Natural killer cell (primary cell): ENCODE measurements around the gene COTL1. TPM values are rescaled to one million over a fixed set of nuclear protein-coding genes. Genes with fewer than 3 reads are reported as not detected.

Source experiments
- ATAC-seq, 3 donors: fragments of 150-1000 bp in 2 of 3; fragments of 200-7000 bp in 1 of 3; cut with Tn5 transposase; 1 replicate in 1 of 3; 2 replicates in 2 of 3; pipeline ENCODE4 v1.10.0; 2021; ENCODE audit warnings: mild to moderate bottlenecking in 2 of 3, moderate library complexity in 2 of 3
- DNase-seq, 2 donors: peaks; one replicate each; pipeline versions ENCODE4 v3.0.0 to v3.0.0-alpha.2; 2013 to 2021; ENCODE audit warnings: mixed read lengths in 1 of 2
- H3K27ac ChIP-seq: one replicate; pipeline ENCODE4 v1.5.1; 2013; ENCODE audit warnings: mild to moderate bottlenecking, low read length
- H3K27me3 ChIP-seq: one replicate; pipeline ENCODE4 v1.6.1; 2013; ENCODE audit warnings: low read length; ENCODE audit not compliant: control insufficient read depth, insufficient read depth
- H3K36me3 ChIP-seq: one replicate; pipeline ENCODE4 v1.6.1; 2013; ENCODE audit warnings: low read length; ENCODE audit not compliant: control insufficient read depth, insufficient read depth
- H3K4me1 ChIP-seq: one replicate; pipeline ENCODE4 v1.6.1; 2013; ENCODE audit warnings: low read length; ENCODE audit not compliant: control insufficient read depth, insufficient read depth
- H3K4me3 ChIP-seq: one replicate; pipeline ENCODE4 v1.5.1; 2013; ENCODE audit warnings: low read length
- H3K9me3 ChIP-seq: one replicate; pipeline ENCODE4 v1.6.1; 2013; ENCODE audit warnings: low read length; ENCODE audit not compliant: control insufficient read depth, insufficient read depth
- H3K27ac Mint-ChIP-seq, 2 donors: one replicate each; pipeline ENCODE4 v1.8.0; 2022; ENCODE audit warnings: mild to moderate bottlenecking in 2 of 2, mixed read lengths in 2 of 2, moderate library complexity in 1 of 2
- H3K27me3 Mint-ChIP-seq, 2 donors: one replicate each; pipeline ENCODE4 v1.8.0; 2022; ENCODE audit warnings: low read depth in 2 of 2, mixed read lengths in 2 of 2
- H3K36me3 Mint-ChIP-seq: one replicate; pipeline ENCODE4 v1.8.0; 2022; ENCODE audit warnings: mixed read lengths
- H3K4me1 Mint-ChIP-seq, 2 donors: one replicate each; pipeline ENCODE4 v1.8.0; 2022; ENCODE audit warnings: mixed read lengths in 2 of 2
- H3K4me3 Mint-ChIP-seq: one replicate; pipeline ENCODE4 v1.8.0; 2022; ENCODE audit warnings: mild to moderate bottlenecking, moderate library complexity, mixed read lengths
- H3K9me3 Mint-ChIP-seq, 2 donors: one replicate each; pipeline ENCODE4 v1.8.0; 2022; ENCODE audit warnings: mixed read lengths in 2 of 2
- CTCF ChIP-seq: fragments of 200-600 bp; IDR thresholded peaks from one replicate; pipeline ENCODE4 v1.8.0; 2022; ENCODE audit warnings: antibody characterized with exemption
- WGBS: methylation state at CpG from one replicate; pipeline ENCODE4 v1.1.7; 2013; ENCODE audit warnings: missing lambda C conversion rate; ENCODE audit not compliant: insufficient coverage; 5-methylcytosine and 5-hydroxymethylcytosine counted together
- intact Hi-C: fragments of 100-400 bp; cut with micrococcal nuclease; formaldehyde crosslinking; loops from one replicate; pipeline ENCODE4 v1.14.2; 2022
- total RNA-seq, 4 donors: library from RNA; stranded (reverse); fragments of 120-200 nt in 1 of 4; gene quantifications; one replicate each; pipeline versions ENCODE4 v1.2.3 to v1.2.4, GENCODE V29; 2013 to 2022

COTL1 gene
- total RNA-seq, 3 donors from 2014 or later (not counting 1 experiment from before 2014, with no cell fraction given), result 43.7 to 187 (median 116) TPM

- no peak overlapping the region for H3K4me3 Mint-ChIP-seq
- peaks cover 8 to 14% of the 10 kb centered on the region in 2 donors for H3K27me3 Mint-ChIP-seq
- DNase-seq, result no peak
- 82% methylated on average over 12 of the region's 12 CpGs for WGBS
- intact Hi-C loops, result no loop called here
- H3K9me3 Mint-ChIP-seq, result no peaks in the 10 kb centered on the region
- no peak overlapping the region for H3K4me3 ChIP-seq
- no peaks in the 10 kb centered on the region for H3K9me3 ChIP-seq
- no peaks in the 10 kb centered on the region for H3K27me3 ChIP-seq
- no peaks in the 10 kb centered on the region for H3K36me3 Mint-ChIP-seq
- no peak overlapping the region for H3K27ac Mint-ChIP-seq
- no peak for ATAC-seq
- TF ChIP-seq CTCF, result no peak
- no peaks in the 10 kb centered on the region for H3K4me1 Mint-ChIP-seq
- no peak overlapping the region for H3K27ac ChIP-seq
- no peaks in the 10 kb centered on the region for H3K36me3 ChIP-seq
- H3K4me1 ChIP-seq, result peaks cover 21% of the 10 kb centered on the region
These were observed 70.3 kb downstream of the COTL1 start for GRCh38 chr16:84547546-84548061.

GRCh38 chr16:84546669-84547545, 71.0 kb downstream of the COTL1 start:
- intact Hi-C loops, result no loop called here
- no peaks in the 10 kb centered on the region for H3K36me3 ChIP-seq
- Mint-ChIP-seq H3K9me3 (no peaks in the 10 kb centered on the region), H3K4me3 (no peak overlapping the region), H3K36me3 (no peaks in the 10 kb centered on the region), H3K27ac (no peak overlapping the region), H3K4me1 (no peaks in the 10 kb centered on the region), H3K27me3 (peaks cover 8 to 14% of the 10 kb centered on the region in 2 donors)
- H3K4me3 ChIP-seq, result no peak overlapping the region
- ATAC-seq (no peak), DNase-seq (no peak)
- TF ChIP-seq CTCF, result no peak
- no peak overlapping the region for H3K27ac ChIP-seq
- no peaks in the 10 kb centered on the region for H3K9me3 ChIP-seq
- H3K27me3 ChIP-seq, result no peaks in the 10 kb centered on the region
- WGBS, result 87% methylated on average over 22 of the region's 22 CpGs
- peaks cover 16% of the 10 kb centered on the region for H3K4me1 ChIP-seq

- no peaks in the 10 kb centered on the region for H3K36me3 Mint-ChIP-seq
- ATAC-seq (no peak), DNase-seq (no peak)
- no peak overlapping the region for H3K4me3 Mint-ChIP-seq
- intact Hi-C loops, result no loop called here
- 77% methylated on average over 12 of the region's 12 CpGs for WGBS
- Histone ChIP-seq H3K4me1 (peaks cover 13% of the 10 kb centered on the region), H3K27me3 (no peaks in the 10 kb centered on the region), H3K9me3 (no peaks in the 10 kb centered on the region), H3K27ac (no peak overlapping the region), H3K4me3 (no peak overlapping the region), H3K36me3 (no peaks in the 10 kb centered on the region)
- no peaks in the 10 kb centered on the region for H3K9me3 Mint-ChIP-seq
- no peaks in the 10 kb centered on the region for H3K4me1 Mint-ChIP-seq
- no peak for TF ChIP-seq CTCF
- H3K27me3 Mint-ChIP-seq, result peaks cover 8 to 14% of the 10 kb centered on the region in 2 donors
- H3K27ac Mint-ChIP-seq, result no peak overlapping the region
These were observed 72.7 kb downstream of the COTL1 start for GRCh38 chr16:84545114-84545737.
